ENCODE measurements around the gene TNFSF11.

DNA sequence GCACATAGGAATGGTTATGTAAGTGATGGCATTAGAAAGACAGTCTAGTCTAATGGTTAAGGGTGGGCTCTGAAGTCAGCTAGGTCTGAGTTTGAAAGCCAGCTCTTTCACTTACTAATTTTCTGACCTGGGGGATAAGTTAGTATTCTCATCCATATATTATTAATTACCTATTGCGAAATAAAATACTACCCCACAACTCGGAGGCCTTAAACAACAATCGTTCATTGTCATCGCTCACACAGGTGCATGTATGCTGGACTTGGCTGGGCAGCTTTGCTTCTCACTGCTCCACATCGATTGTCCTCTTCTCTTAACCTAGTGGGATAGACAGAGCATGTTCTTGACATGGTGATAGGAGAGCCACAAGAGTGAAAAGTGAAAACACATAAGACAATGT, 54.7 kb downstream of the TNFSF11 start:
- TF ChIP-seq CTCF (IDR thresholded peaks at IDR 0.05), result no peak
- TF ChIP-seq EP300 (IDR thresholded peaks at IDR 0.05), result no peak
